ENCODE data around the gene CARS1.

The CARS1 gene

DNA sequence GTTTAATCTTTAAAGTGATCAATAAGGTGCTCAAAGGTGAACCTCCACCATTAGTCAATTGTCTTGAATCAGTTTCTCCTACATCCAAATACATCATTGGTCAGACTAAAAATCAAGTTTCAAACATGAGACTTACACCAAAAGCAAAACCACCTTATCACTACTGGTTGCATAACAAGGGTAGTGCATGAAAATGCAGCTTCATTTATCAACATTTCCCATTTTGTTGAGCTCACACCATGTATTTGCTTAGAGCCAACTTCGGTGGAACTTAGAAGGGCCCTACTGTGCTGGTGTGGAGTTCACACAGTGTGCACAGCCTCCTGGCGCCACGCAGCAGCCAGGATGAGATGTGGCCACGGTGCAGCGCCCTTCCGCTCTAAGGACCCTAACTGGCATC lies 104.9 kb downstream of the CARS1 start:
- DNase-seq: no peak

DNA sequence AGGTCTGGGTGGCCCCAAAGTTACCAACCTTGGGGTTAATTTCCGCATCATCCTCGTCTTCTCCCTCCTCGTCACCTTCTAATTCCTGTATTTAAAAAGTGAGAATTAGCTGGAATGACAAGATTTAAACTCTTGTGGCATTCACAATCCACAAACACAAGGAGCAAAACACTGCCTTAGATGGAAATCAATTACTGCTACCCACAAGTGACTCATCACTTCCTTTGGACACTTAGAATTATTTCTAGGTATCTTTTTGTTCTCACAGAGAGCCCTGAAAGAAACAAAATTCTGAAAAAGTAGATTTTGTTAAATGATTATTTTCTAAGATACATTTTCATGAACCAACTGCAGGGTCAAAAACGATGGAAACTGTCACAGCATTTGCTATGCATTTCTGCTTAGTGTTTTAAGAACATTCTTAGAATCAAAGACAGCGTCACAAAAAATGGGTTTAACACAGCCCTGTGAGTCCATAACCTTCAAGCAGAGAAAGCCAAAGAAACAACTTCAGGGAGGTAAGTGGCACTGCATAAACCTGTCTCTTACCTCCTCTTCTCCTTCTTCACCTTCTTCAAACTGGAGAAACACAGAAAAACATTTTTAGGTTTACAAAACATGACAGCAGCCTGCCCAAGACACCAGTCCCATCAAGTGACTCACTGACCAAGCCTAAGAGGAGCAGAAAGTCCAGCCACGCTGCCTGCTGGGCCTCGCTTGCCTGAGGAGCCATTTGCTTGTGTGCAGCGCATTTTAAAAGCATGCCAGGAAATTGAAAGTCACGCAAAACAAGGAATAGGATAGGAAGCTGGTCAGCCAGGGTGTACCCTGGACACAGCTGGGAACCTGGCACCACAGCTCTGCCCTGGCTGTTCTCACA lies 105.8 kb downstream of the CARS1 start:
- DNase-seq: no peak

Measured in hematopoietic multipotent progenitor cell treated with erythropoietin and hydrocortisone succinate and interleukin-3 and kit ligand, for 8 days (in vitro differentiated cells).